Duodenal mucosa (tissue), 2 donors: ENCODE measurements around the gene UHRF1.
"Not testable (repeated sequence)": the region's sequence is repeated elsewhere in the genome, so short reads cannot be mapped to it uniquely, and the experiment has no call there.

Source experiments
- H3K27ac ChIP-seq: one replicate; pipeline ENCODE4 v1.7.0; 2013; ENCODE audit warnings: low read depth, low read length
- H3K27me3 ChIP-seq, 2 donors: one replicate each; pipeline ENCODE4 v1.7.0; 2013; ENCODE audit warnings: low read length in 2 of 2, control low read depth in 1 of 2; ENCODE audit not compliant: insufficient read depth in 2 of 2, control insufficient read depth in 1 of 2
- H3K36me3 ChIP-seq, 2 donors: one replicate each; pipeline ENCODE4 v1.7.0; 2013; ENCODE audit warnings: low read length in 2 of 2, control low read depth in 1 of 2; ENCODE audit not compliant: insufficient read depth in 2 of 2, control insufficient read depth in 1 of 2
- H3K4me1 ChIP-seq, 2 donors: one replicate each; pipeline ENCODE4 v1.7.0; 2013; ENCODE audit warnings: low read length in 2 of 2, control low read depth in 1 of 2; ENCODE audit not compliant: insufficient read depth in 2 of 2, control insufficient read depth in 1 of 2
- H3K4me3 ChIP-seq, 2 donors: one replicate each; pipeline ENCODE4 v1.7.0; 2013; ENCODE audit warnings: low read length in 2 of 2, low read depth in 1 of 2
- H3K9ac ChIP-seq, 2 donors: one replicate each; pipeline ENCODE4 v1.7.0; 2013; ENCODE audit warnings: low read length in 2 of 2, low read depth in 1 of 2
- H3K9me3 ChIP-seq, 2 donors: one replicate each; pipeline ENCODE4 v1.7.0; 2013; ENCODE audit warnings: low read length in 2 of 2, control low read depth in 1 of 2; ENCODE audit not compliant: control insufficient read depth in 1 of 2

The UHRF1 gene

DNA sequence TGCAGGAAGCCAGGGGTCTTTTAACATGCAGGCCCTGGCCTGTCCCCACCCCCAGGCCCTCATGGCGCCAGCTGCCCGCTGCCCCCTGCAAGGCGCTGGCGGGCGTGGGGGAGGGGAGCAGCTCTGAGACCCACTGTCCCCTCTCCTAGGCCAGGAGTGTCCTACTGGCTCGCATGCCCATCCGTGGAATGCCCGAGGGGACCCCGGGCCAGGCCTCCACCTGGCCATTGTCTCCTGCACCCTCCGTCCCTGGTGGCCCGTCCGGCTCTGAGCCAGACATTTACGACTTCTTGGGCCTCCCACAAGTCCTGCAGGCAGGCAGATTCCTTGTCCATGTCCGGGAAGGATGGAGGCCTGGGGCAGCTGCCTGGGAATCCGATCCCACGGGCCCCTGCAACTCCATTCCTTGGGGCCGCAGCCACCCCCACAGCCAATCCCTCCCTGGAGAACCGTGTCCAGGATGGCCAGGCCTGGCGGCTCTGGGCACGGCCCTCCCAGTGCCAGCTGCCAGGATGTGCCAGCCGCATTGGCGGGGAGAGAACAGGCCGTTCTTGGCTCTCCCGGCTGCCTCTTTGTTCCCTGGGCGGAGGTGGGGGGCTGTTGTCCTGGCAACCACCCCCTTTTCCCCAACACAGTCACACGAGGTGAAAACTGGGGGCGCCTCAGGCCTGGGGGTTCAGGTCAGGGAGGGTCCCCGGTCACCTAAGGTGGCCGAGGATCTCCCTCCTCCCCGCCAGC lies 31.4 kb upstream of the UHRF1 start:
- Histone ChIP-seq H3K36me3 (no peaks in the 10 kb centered on the region), H3K4me1 (no peaks in the 10 kb centered on the region), H3K9ac (no peak overlapping the region), H3K4me3 (no peak overlapping the region), H3K27me3 (no peaks in the 10 kb centered on the region), H3K27ac (no peak overlapping the region), H3K9me3 (no peaks in the 10 kb centered on the region)

DNA sequence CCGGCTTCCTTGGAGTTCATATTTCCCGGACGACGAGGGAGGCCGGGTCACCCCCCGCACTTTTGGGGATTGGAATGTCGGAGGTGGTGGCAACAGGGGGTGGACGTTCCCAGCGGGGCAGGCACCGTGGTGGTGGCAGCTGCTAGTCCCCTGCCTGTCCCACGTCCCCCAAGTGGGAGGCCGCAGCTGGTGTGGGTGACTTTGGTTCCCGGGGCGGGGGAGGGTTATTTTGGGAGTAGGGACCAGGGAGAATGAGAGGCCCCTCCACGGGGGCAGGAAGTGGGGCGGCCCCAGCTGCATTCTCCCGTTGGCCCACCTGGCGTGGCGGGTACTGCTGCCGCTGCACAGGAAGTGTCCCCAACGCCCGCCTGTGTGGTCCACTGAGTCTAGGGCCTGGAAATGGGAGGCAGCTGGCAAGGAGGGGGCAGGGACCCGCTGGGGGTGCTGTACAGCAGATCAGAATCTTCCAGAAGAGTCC lies 30.8 kb upstream of the UHRF1 start:
- Histone ChIP-seq H3K4me3 (no peak overlapping the region), H3K27ac (no peak overlapping the region)

DNA sequence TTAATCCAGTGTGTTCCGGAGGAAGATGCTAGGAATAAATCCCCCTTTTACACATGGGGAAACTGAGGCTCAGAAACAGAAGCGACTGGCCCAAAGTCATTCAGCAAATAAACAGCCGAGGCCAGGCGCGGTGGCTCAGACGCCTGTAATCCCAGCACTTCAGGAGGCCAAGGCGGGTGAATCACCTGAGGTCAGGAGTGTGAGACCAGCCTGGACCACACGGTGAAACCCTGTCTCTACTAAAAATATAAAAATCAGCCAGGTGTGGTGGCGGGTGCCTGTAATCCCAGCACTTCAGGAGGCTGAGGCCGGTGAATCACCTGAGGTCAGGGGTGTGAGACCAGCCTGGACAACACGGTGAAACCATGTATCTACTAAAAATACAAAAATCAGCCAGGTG lies 30.3 kb upstream of the UHRF1 start:
- no peaks in the 10 kb centered on the region for H3K36me3 ChIP-seq
- H3K27me3 ChIP-seq: no peaks in the 10 kb centered on the region
- no peak overlapping the region for H3K9ac ChIP-seq
- no peaks in the 10 kb centered on the region for H3K4me1 ChIP-seq
- H3K4me3 ChIP-seq: no peak overlapping the region
- H3K27ac ChIP-seq: no peak overlapping the region
- H3K9me3 ChIP-seq: no peaks in the 10 kb centered on the region

More for the DNA sequence above, 30.8 kb upstream of the UHRF1 start:
- H3K9ac ChIP-seq: no peak overlapping the region
- H3K9me3 ChIP-seq: no peaks in the 10 kb centered on the region
- H3K36me3 ChIP-seq: no peaks in the 10 kb centered on the region
- no peaks in the 10 kb centered on the region for H3K4me1 ChIP-seq
- H3K27me3 ChIP-seq: no peaks in the 10 kb centered on the region

DNA sequence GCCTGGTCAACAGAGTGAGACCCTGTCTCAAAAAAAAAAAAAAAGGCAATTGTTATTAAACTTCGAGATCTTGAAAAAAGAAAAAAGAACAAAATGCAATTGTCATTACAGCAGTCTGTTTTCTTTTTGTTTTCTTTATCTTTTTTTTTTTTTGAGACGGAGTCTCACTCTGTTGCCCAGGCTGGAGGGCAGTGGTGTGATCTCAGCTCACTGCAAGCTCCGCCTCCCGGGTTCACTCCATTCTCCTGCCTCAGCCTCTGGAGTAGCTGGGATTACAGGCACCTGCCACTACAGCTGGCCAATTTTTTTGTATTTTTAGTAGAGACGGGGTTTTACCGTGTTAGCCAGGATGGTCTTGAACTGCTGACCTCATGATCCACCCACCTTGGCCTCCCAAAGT lies 26.4 kb upstream of the UHRF1 start:
- not testable (repeated sequence) for H3K4me1 ChIP-seq, H3K4me3 ChIP-seq, H3K36me3 ChIP-seq, H3K9ac ChIP-seq, H3K9me3 ChIP-seq, H3K27me3 ChIP-seq, H3K27ac ChIP-seq

DNA sequence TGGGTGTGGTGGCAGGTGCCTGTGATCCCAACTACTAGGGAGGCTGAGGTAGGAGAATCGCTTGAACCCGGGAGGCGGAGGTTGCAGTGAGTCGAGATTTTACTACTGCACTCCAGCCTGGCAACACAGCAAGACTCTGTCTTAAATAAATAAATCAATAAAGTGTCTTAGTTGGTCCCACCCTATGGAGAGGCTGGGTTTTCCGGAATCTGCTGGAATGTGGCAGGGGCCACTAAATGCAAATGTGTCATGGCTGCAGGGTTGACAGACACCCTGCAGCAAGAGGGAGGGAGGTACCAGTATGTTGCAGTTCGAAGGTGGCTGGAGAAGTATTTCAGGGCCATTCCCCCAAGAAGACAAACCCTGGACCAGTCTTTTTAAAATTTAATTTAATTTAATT lies 24.3 kb upstream of the UHRF1 start:
- not testable (repeated sequence) for H3K9ac ChIP-seq, H3K27me3 ChIP-seq, H3K9me3 ChIP-seq, H3K36me3 ChIP-seq, H3K4me1 ChIP-seq, H3K27ac ChIP-seq, H3K4me3 ChIP-seq

DNA sequence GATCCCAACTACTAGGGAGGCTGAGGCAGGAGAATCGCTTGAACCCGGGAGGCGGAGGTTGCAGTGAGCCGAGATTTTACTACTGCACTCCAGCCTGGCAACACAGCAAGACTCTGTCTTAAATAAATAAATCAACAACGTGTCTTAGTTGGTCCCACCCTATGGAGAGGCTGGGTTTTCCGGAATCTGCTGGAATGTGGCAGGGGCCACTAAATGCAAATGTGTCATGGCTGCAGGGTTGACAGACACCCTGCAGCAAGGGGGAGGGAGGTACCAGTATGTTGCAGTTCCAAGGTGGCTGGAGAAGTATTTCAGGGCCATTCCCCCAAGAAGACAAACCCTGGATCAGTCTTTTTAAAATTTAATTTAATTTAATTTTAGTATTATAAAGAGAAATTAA lies 21.5 kb upstream of the UHRF1 start:
- not testable (repeated sequence) for H3K36me3 ChIP-seq, H3K9me3 ChIP-seq, H3K9ac ChIP-seq, H3K4me3 ChIP-seq, H3K27me3 ChIP-seq, H3K4me1 ChIP-seq, H3K27ac ChIP-seq

DNA sequence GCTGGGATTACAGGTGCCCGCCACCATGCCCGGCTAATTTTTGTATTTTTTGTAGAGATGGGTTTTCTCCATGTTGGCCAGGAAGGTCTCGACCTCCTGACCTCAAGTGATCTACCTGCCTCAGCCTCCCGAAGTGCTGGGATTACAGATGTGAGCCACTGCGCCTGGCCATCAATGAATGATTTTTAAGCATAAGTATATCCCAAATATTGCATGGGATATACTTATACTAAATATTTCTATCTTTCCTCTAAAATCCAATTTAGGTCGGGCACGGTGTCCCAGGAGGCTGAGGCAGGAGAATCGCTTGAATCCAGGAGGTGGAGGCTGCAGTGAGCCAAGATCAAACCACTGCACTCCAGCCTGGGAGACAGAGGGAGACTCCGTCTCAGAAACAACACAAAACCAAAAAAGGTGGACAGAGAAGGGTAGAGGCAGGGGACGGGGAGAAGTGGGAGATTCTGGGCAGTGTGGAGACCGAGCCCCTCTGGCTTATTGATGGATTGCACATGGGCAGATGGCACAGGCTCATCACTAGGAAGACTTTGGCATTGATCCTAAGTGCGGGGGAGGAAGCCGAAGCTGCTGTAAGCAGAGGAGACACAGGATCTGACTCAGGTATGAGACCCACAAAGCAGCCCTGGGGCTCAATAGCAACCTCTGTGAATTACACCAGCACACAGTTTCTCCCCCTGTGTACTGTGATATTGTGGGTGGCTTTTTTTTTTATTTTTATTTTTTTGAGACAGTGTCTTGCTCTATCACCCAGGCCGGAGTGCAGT lies 20.1 kb upstream of the UHRF1 start:
- no peak overlapping the region for H3K27ac ChIP-seq
- H3K36me3 ChIP-seq: no peaks in the 10 kb centered on the region
- H3K27me3 ChIP-seq: no peaks in the 10 kb centered on the region
- H3K4me1 ChIP-seq: no peaks in the 10 kb centered on the region
- no peak overlapping the region for H3K4me3 ChIP-seq
- H3K9ac ChIP-seq: no peak overlapping the region
- no peaks in the 10 kb centered on the region for H3K9me3 ChIP-seq

DNA sequence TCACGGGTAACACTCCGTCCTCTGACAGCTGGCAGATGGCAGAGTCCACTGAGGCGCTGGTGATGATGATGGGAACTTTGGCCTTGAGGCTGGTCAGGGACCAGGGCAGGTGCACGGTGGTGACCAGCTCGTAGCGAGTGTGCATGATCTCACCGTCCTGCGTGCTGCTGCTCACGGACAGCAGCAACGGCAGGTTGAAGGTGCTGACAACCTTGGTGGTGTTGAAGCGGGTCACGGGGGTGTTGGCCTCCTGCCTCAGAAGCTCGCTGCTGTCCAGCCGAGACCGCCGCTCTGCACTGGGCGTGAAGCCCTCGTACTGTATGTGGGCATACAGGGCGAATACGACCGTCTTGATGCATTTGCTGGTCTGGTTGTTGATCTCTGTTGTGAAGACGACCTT lies 18.2 kb upstream of the UHRF1 start:
- H3K4me3 ChIP-seq: no peak overlapping the region
- H3K4me1 ChIP-seq: no peaks in the 10 kb centered on the region
- H3K27ac ChIP-seq: no peak overlapping the region
- H3K36me3 ChIP-seq: no peaks in the 10 kb centered on the region
- no peak overlapping the region for H3K9ac ChIP-seq
- no peaks in the 10 kb centered on the region for H3K27me3 ChIP-seq
- no peaks in the 10 kb centered on the region for H3K9me3 ChIP-seq

DNA sequence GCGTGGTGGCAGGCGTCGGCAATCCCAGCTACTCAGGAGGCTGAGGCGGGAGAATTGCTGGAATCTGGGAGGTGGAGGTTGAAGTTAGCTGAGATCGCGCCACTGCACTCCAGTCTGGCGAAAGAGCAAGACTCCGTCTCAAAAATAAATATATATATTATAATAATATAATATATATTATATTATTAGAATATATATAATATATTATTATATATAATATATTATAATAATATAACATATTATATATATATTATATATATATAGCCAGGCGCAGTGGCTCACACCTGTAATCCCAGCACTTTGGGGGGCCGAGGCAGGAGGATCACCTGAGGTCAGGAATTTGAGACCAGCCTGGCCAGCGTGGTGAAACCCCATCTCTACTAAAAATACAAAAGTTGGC lies 16.3 kb upstream of the UHRF1 start:
- H3K9ac ChIP-seq, H3K4me1 ChIP-seq, H3K27ac ChIP-seq, H3K4me3 ChIP-seq, H3K9me3 ChIP-seq, H3K27me3 ChIP-seq, H3K36me3 ChIP-seq: not testable (repeated sequence)

DNA sequence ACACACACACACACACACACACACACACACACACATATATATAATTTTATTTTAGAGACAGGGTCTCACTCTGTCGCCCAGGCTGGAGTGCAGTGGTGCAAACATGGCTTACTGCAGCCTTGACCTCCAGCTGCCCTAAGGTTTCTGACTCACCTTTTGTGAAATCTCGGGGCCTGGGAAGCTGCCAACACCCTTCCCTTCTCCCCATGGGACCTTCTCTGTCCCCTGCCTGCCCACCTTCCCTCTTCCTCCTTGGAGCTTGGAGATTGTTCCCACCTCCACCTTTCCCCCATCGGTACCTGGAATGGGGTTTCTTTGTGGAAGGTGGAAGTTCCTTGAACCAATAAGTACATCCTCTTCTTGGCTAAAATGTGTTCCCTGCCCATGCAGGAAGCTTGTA lies 12.9 kb upstream of the UHRF1 start:
- H3K27me3 ChIP-seq: no peaks in the 10 kb centered on the region
- H3K9me3 ChIP-seq: no peaks in the 10 kb centered on the region
- H3K4me1 ChIP-seq: no peaks in the 10 kb centered on the region
- H3K4me3 ChIP-seq: no peak overlapping the region
- H3K9ac ChIP-seq: no peak overlapping the region
- no peak overlapping the region for H3K27ac ChIP-seq
- H3K36me3 ChIP-seq: no peaks in the 10 kb centered on the region
